Left colon (tissue), 2 donors: ENCODE results near the gene PAFAH2. TPM values are rescaled to one million over a fixed set of nuclear protein-coding genes. Genes with fewer than 3 reads are reported as not detected.

Experiments used
- ATAC-seq: fragments of 200-7000 bp; cut with Tn5 transposase; one replicate; pipeline ENCODE4 v1.9.1; 2020; ENCODE audit warnings: mild to moderate bottlenecking, moderate library complexity
- DNase-seq, 2 donors: peaks; one replicate each; pipeline ENCODE4 v3.0.0-alpha.2; 2020
- intact Hi-C, 2 donors: fragments of 100-400 bp; cut with DNase I in 1 of 2; cut with micrococcal nuclease in 1 of 2; formaldehyde crosslinking; loops; one replicate each; pipeline versions ENCODE4 v1.11.2 to v1.14.0; 2022; cut with DNase I, micrococcal nuclease
- total RNA-seq, 2 donors: library from RNA; stranded (reverse); fragmentation: NEBNext Ultra II Directional; extraction: Animal tissue kit (Norgen Biotek cat#: 25700); gene quantifications; one replicate each; pipeline ENCODE4 v1.2.1, GENCODE V29; 2021
- donor health status: DM: no; HTN: no; CAD: no.
- donor health status: DM: yes; HTN: yes; CAD: no.

The PAFAH2 gene
- total RNA-seq, 2 donors from 2014 or later, result 49.2 to 51.9 TPM

GRCh38 chr1:26019641-26020315, 21.9 kb upstream of the PAFAH2 start:
- ATAC-seq, result no peak
- DNase-seq, result no peak
- intact Hi-C loops, result no loop called here

- ATAC-seq, result no peak
- intact Hi-C loops, result no loop called here
- DNase-seq, result no peak
These were observed 19.7 kb upstream of the PAFAH2 start for GRCh38 chr1:26017606-26018005.

GRCh38 chr1:26016953-26017545, 19.2 kb upstream of the PAFAH2 start:
- no peak for ATAC-seq
- intact Hi-C loops, result no loop called here
- DNase-seq, result no peak

GRCh38 chr1:26016258-26016952, 18.5 kb upstream of the PAFAH2 start:
- ATAC-seq (no peak), DNase-seq (no peak)
- intact Hi-C loops, result no loop called here

DNA sequence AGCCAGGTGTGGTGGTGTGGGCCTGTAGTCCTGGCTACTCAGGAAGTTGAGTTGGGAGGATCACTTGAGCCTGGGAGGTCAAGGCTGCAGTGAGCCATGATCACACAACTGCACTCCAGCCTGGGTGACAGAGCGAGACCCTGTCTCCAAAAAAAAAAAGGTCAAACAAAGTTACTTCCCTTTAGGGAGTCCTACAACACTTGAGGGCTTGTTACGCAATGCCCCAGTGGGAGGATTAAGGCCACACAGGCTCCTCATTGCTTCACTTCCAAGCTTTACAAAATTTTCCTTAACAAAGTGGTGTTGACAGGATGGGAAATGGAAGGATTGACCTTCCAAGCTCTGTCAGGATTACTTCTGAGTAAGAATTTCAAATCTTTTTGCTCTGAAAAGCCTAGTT, 17.5 kb upstream of the PAFAH2 start:
- ATAC-seq (no peak), DNase-seq (peak in 1 of 2 donors; percentile 21)
- intact Hi-C loops, result no loop called here

GRCh38 chr1:26014179-26014578, 16.3 kb upstream of the PAFAH2 start:
- DNase-seq, result no peak

DNA sequence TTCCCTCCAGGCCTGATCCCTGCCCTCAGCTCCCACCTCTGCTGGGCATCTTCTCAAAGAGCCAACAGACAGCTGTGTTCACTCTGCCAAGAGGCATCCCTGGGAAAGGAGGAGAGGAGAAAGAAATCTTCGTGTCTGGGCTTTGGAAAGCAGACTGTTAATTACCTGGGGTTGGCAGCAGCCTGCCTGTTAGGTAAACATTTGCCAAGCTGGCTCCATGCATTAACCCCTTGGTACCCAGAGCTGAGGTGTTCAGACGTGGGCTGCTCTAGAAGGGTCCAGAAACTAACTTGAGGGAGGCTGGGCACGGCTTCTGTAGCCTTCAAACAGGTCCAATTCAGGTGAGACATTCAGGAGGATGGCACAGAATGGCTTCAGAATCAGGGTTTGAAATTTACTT, 15.0 kb upstream of the PAFAH2 start:
- intact Hi-C loops, result no loop called here
- no peak for DNase-seq
- peak; percentile 53 for ATAC-seq

More at GRCh38 chr1:26014179-26014578, 16.3 kb upstream of the PAFAH2 start:
- intact Hi-C loops, result no loop called here
- no peak for ATAC-seq

DNA sequence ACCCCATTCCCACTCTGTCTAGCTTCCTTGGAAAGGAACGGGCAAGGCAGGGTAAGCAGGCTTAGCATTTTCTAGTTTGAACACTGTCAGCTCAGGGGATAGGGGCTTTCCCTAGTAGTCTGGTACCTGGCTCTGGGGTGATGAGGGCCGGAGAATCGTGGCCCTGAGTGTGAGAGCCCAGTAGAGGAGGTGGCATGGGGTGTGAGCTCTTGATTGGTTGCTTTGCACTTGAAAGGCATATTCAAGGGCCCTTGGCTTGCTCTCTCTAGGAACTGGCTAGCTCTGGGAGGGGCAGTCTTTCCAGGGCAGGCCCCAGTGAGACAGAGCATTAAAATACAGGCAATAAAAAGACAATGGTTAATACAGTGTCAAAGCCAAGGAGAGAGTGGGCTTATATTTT, 13.0 kb upstream of the PAFAH2 start:
- DNase-seq (no peak), ATAC-seq (peak; percentile 28)
- intact Hi-C loops, result no loop called here

GRCh38 chr1:26009796-26010447, 12.1 kb upstream of the PAFAH2 start:
- intact Hi-C loops, result no loop called here
- no peak for DNase-seq
- no peak for ATAC-seq

- ATAC-seq (no peak), DNase-seq (no peak)
- intact Hi-C loops, result no loop called here
These were observed 8.8 kb upstream of the PAFAH2 start for GRCh38 chr1:26006710-26007109.

GRCh38 chr1:26005434-26006105, 7.7 kb upstream of the PAFAH2 start:
- intact Hi-C loops, result no loop called here
- ATAC-seq (no peak), DNase-seq (no peak)

GRCh38 chr1:26003756-26004155, 5.9 kb upstream of the PAFAH2 start:
- intact Hi-C loops, result no loop called here
- ATAC-seq (no peak), DNase-seq (no peak)

DNA sequence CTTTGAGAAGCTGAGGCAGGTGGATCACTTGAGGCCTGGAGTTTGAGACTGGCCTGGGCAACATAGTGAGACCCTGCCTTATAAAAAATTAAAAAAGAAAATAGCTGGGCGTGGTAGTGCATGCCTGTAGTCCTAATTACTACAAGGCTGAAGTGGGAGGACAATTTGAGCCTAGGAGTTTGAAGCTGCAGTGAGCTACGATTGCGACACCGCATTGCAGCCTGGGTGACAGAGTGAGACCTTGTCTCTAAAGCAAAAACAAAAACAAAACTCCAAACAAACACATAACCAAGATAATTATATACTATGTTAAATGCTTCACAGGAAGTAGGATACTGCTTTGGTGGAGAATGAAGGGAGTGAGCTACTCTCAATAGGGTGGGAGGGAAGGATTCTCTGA, 5.4 kb upstream of the PAFAH2 start:
- DNase-seq (no peak), ATAC-seq (no peak)
- intact Hi-C loops, result no loop called here

- DNase-seq (no peak), ATAC-seq (no peak)
- intact Hi-C loops, result loop anchor here (5.0 kb wide), 1 partner anchor 102 kb away; no protein-coding TSS in a partner anchor
These were observed 1.4 kb upstream of the PAFAH2 start for GRCh38 chr1:25999041-25999800.

DNA sequence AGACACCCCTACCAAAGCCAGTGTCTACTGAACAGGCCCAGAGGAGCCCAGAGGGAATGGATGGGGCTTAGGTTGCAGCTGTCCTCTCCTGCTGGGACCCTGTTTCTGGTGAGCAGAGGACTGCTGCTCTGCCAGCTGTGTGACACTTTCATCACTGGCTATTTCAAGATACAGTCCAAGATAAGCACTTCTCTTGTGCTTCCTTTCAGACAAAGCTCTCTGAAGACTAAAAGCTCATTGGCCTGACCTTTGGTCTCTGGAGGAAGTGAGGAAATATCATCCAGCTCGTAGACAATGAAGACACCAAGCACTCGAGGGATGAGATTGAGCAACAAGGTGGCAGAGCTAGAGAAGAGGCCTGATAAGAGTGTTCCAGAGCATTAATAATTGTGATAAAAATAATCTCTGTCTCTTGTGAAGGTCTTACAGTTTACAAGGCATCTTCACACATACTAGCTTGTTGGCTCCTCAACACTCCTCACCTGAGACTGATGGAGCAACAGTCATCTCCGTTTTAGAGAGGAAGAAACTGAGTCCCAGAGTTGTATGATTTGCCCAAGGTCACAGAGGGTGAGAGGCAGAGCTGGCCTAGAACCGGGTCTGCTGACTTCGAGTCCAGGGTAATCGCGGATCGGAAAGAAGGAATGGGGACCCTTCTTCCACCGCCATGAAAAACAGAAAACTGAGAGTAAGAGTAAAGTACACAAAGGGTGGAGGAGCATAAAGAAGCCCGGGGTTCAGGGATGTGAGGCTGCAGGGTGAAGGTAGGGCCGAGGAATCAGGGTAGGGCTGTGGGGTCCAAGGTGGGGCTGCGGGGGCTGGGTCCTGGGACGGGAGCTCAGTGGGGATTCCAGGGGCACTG, 666 bp downstream of the PAFAH2 start:
- ATAC-seq (peak; percentile 65), DNase-seq (peak; percentile 11 to 48)
- intact Hi-C loops, result loop anchor here (5.0 kb wide), 1 partner anchor 100 kb away; no protein-coding TSS in a partner anchor

DNA sequence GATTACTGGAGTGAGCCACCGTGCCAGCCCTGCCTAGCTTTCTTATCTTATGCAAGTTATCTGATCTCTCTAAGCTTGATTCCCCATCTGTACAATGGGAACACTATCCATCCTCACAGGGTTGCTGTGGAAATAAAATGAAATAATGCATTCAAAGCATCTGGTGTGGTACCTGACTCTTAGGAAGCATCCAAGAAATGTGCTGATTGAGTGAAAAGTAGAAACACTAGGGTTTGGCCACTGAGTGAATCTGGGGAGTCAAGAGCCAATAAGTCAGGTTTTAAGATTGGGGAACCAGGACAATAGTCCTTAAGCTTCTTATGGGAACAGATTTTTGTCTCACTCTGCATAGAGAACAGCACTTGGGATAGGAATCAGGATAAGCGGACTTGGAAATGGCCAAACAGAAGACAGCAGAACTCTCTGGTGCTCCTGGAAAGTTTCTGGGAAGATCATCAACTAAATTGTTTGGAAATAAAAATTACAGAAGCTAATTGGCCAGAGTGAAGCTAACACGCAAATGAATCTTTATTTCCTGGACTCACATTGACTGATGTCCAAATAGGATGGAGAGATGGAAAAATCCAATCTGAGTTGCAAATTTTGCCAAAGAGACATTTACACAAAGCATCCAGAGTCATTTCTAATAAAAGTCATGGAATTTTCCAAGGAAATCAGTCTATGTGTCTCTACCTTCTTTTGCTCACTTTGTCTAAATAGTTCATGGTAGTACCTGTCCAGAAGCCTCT, 3.3 kb downstream of the PAFAH2 start:
- intact Hi-C loops, result loop anchor here (5.0 kb wide), 1 partner anchor 97 kb away; no protein-coding TSS in a partner anchor
- no peak for ATAC-seq
- DNase-seq, result no peak
